ENCODE results near the gene TIMM13. TPM values are rescaled to one million over a fixed set of nuclear protein-coding genes. Genes with fewer than 3 reads are reported as not detected.

Gene TIMM13
- polyA plus RNA-seq, 1 donor, result 91.2 TPM

DNA sequence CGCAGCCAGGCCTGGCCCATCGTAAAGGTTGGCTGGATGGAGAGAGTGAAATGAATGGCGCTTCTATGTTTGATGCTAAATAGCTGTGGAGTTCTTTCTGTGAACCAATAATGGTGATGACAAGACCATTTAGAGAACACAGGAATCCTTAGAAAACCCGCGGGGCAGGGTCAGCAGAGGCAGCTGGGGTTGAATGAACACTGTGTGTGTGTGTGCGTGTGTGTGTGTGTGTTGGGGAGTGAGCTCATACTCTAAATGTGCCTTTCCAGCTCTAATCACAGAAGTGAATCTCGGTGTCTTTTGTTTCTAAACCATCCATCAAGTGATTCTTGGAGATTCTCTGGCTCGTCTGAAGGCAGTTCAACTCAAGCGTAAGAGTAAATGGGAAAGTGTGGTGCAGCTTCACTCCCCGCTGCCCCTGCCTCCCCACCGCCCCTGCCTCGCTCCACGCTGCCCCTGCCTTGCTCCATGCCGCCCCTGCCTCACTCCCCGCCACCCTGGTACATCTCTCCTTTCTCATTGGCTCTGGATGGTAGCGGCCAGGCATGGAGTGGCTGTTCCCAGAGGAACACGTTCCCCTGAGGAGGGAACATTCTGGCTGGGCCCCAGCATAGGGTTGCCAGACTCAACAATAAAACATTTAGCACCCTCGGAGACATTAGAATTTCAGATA is 46.1 kb downstream of the TIMM13 start:
- no CpG with 5 or more reads among the region's 18 CpGs for WGBS (ENCODE audit: insufficient coverage, low lambda C conversion rate)
- H3K36me3 ChIP-seq (ENCODE audit: control insufficient read depth, insufficient read depth, low read length), result no peaks in the 10 kb centered on the region
- H3K4me3 ChIP-seq (ENCODE audit: low read length), result no peak overlapping the region
- H3K4me1 ChIP-seq (ENCODE audit: control insufficient read depth, insufficient read depth, low read length), result no peaks in the 10 kb centered on the region
- H3K27ac ChIP-seq (ENCODE audit: low read length), result no peak overlapping the region
- H3K27me3 ChIP-seq (ENCODE audit: control insufficient read depth, insufficient read depth, low read length), result peaks cover 4% of the 10 kb centered on the region
- peaks cover 9% of the 10 kb centered on the region for H3K9me3 ChIP-seq (ENCODE audit: control insufficient read depth, low read depth, low read length)
- DNase-seq, result peak; percentile 19 to 21

DNA sequence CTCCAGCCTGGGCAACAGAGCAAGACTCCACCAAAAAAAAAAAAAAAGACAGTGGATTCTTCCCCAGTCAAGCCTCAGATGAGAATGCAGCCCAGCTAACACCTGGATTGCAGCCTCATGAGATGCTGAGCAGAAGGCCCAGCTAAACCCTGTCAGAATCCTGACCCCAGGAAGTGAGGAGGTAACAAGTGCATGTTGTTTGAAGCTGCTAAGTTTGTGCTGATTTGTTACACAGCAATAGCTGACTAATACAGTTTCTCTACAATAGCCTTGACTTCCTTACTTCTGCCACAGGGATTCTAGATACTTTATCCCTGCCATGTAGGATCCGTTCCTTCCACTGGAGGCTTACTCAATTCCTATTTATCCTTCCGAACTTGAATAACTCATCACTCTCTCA is 46.8 kb downstream of the TIMM13 start:
- no CpG with 5 or more reads among the region's 2 CpGs for WGBS (ENCODE audit: insufficient coverage, low lambda C conversion rate)
- Histone ChIP-seq H3K4me3 (ENCODE audit: low read length) (no peak overlapping the region), H3K27ac (ENCODE audit: low read length) (no peak overlapping the region), H3K4me1 (ENCODE audit: control insufficient read depth, insufficient read depth, low read length) (no peaks in the 10 kb centered on the region), H3K9me3 (ENCODE audit: control insufficient read depth, low read depth, low read length) (peaks cover 9% of the 10 kb centered on the region), H3K27me3 (ENCODE audit: control insufficient read depth, insufficient read depth, low read length) (peaks cover 4% of the 10 kb centered on the region), H3K36me3 (ENCODE audit: control insufficient read depth, insufficient read depth, low read length) (no peaks in the 10 kb centered on the region)
- no peak for DNase-seq

DNA sequence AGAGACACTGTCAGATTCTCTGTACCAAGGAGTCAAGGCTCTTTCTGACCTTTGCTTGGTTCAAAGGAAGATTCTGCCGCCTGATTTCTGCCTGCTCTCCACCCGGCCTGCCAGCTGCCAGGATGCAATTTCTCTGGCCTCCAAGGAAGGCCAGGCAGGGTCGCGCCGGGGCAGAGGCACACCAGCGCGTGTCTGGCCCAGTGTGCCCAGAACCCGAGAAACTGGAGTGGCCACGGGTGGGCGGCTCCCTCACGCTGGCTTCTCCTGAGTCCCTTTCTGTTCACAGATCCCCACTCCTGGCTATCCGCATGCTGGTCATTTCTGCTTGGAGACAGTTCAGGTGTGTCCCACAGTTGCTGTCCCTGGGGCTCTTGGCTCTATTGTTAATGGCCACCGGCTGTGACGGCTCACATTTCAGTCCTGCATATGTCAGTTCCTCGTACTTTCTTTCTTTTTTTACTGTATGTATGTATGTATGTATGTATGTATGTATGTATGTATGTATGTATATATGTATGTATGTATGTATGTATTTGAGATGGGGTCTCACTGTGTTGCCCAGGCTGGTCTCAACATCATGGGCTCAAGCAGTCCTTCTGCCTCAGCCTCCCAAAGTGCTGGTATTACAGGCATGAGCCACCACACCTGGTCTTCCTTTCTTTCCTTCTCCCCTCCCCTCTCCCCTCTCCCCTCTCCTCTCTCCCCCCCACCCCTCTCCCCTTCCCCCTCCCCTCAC is 50.4 kb downstream of the TIMM13 start:
- no peaks in the 10 kb centered on the region for H3K36me3 ChIP-seq (ENCODE audit: control insufficient read depth, insufficient read depth, low read length)
- H3K9me3 ChIP-seq (ENCODE audit: control insufficient read depth, low read depth, low read length), result peaks cover 9% of the 10 kb centered on the region
- H3K4me3 ChIP-seq (ENCODE audit: low read length), result no peak overlapping the region
- DNase-seq, result no peak
- H3K27me3 ChIP-seq (ENCODE audit: control insufficient read depth, insufficient read depth, low read length), result peaks cover 6% of the 10 kb centered on the region
- WGBS (ENCODE audit: insufficient coverage, low lambda C conversion rate), result no CpG with 5 or more reads among the region's 15 CpGs
- no peak overlapping the region for H3K27ac ChIP-seq (ENCODE audit: low read length)
- H3K4me1 ChIP-seq (ENCODE audit: control insufficient read depth, insufficient read depth, low read length), result peaks cover 4% of the 10 kb centered on the region

Other genes with a start within 250 kb of the TIMM13 start
- gene PLEKHJ1, start 191.3 kb downstream of the TIMM13 start, polyA plus RNA-seq, result 115 TPM
- 75.2 TPM for gene SF3A2, start 190.8 kb downstream of the TIMM13 start, polyA plus RNA-seq
- gene AMH, start 178.3 kb downstream of the TIMM13 start, polyA plus RNA-seq, result 4.6 TPM
- 2.2 TPM for gene JSRP1, start 171.2 kb downstream of the TIMM13 start, polyA plus RNA-seq
- gene PEAK3, start 145.4 kb downstream of the TIMM13 start, polyA plus RNA-seq, result 0.15 TPM
- gene LINGO3, start 119.4 kb downstream of the TIMM13 start, polyA plus RNA-seq, result 0.66 TPM
- gene LSM7, start 99.0 kb downstream of the TIMM13 start, polyA plus RNA-seq, result 152 TPM
- gene SPPL2B, start 98.9 kb downstream of the TIMM13 start, polyA plus RNA-seq, result 112 TPM
- gene TMPRSS9, start 67.3 kb downstream of the TIMM13 start, polyA plus RNA-seq, result 1.9 TPM
- gene LMNB2, start 29.4 kb upstream of the TIMM13 start, polyA plus RNA-seq, result 40.2 TPM
- 23.2 TPM for gene GADD45B, start 48.5 kb upstream of the TIMM13 start, polyA plus RNA-seq

Data from large intestine (tissue), 3 donors.